Hepatocyte (in vitro differentiated cells): ENCODE data around the gene RNF222. TPM values are rescaled to one million over a fixed set of nuclear protein-coding genes. Genes with fewer than 3 reads are reported as not detected.

Experiments
- DNase-seq: peaks from one replicate; pipeline ENCODE4 v3.0.0-alpha.2; 2016; ENCODE audit warnings: low spot score
- H2AFZ ChIP-seq: fragments of 200-600 bp; sonication (generic); 2 replicates; pipeline ENCODE4 v1.6.0; 2016; ENCODE audit warnings: antibody characterized with exemption, mild to moderate bottlenecking
- H3K27ac ChIP-seq: fragments of 200-600 bp; sonication (generic); 2 replicates; pipeline ENCODE4 v1.5.1; 2016; ENCODE audit warnings: mild to moderate bottlenecking
- H3K27me3 ChIP-seq: fragments of 200-600 bp; sonication (generic); 2 replicates; pipeline ENCODE4 v1.6.1; 2016
- H3K36me3 ChIP-seq: fragments of 200-600 bp; sonication (generic); replicated peaks from 2 replicates; pipeline ENCODE4 v1.5.1; 2016; ENCODE audit warnings: low read depth; ENCODE audit not compliant: insufficient read depth
- H3K4me1 ChIP-seq: fragments of 200-600 bp; sonication (generic); 2 replicates; pipeline ENCODE4 v1.5.1; 2016; ENCODE audit warnings: mild to moderate bottlenecking, moderate library complexity; ENCODE audit not compliant: insufficient read depth
- H3K4me2 ChIP-seq: fragments of 200-600 bp; sonication (generic); 2 replicates; pipeline ENCODE4 v1.6.0; 2016
- H3K4me3 ChIP-seq: fragments of 200-600 bp; sonication (generic); 2 replicates; pipeline ENCODE4 v1.5.1; 2016; ENCODE audit warnings: mild to moderate bottlenecking
- H3K79me2 ChIP-seq: fragments of 200-600 bp; sonication (generic); 2 replicates; pipeline ENCODE4 v1.6.0; 2017; ENCODE audit warnings: mild to moderate bottlenecking
- H3K9me2 ChIP-seq: fragments of 200-600 bp; sonication (generic); replicated peaks from 2 replicates; pipeline ENCODE4 v1.6.0; 2017; ENCODE audit warnings: mild to moderate bottlenecking; ENCODE audit not compliant: insufficient read depth
- H3K9me3 ChIP-seq: fragments of 200-600 bp; sonication (generic); 2 replicates; pipeline ENCODE4 v1.5.1; 2016; ENCODE audit warnings: low read depth, mild to moderate bottlenecking
- H4K20me1 ChIP-seq: fragments of 200-600 bp; sonication (generic); 2 replicates; pipeline ENCODE4 v1.6.0; 2016; ENCODE audit warnings: mild to moderate bottlenecking; ENCODE audit not compliant: insufficient read depth, poor library complexity, severe bottlenecking
- EZH2 ChIP-seq: fragments of 200-600 bp; sonication (generic); IDR thresholded peaks from 2 replicates; pipeline ENCODE4 v1.6.1; 2016; ENCODE audit warnings: antibody characterized with exemption, mild to moderate bottlenecking, borderline replicate concordance
- EZH2phosphoT487 ChIP-seq: fragments of 200-600 bp; sonication (generic); IDR thresholded peaks from one replicate; pipeline ENCODE4 v1.6.1; 2018; ENCODE audit warnings: antibody characterized with exemption, mild to moderate bottlenecking, low read depth, moderate library complexity; ENCODE audit not compliant: unreplicated experiment, severe bottlenecking
- WGBS: methylation state at CpG from one replicate; pipeline ENCODE4 v1.1.6; 2016; ENCODE audit warnings: low lambda C conversion rate; ENCODE audit errors: missing lambda C conversion rate; 5-methylcytosine and 5-hydroxymethylcytosine counted together
- polyA plus RNA-seq: library from polyadenylated mRNA; unstranded; fragments of >200 nt; fragmentation: Nextera tagmentation; extraction: Ambion mirVana; gene quantifications from 2 replicates; pipeline ENCODE4 v1.2.1, GENCODE V29; 2016
- total RNA-seq: library from RNA; depleted of rRNA; stranded (reverse); fragments of >200 nt; gene quantifications from 2 replicates; pipeline ENCODE4 v1.2.3, GENCODE V29; 2014
- TF ChIP-seq, protein P1 (sequence below): fragments of 200-600 bp; sonication (generic); IDR thresholded peaks from 2 replicates; pipeline ENCODE4 v1.5.1; 2016; ENCODE audit warnings: antibody characterized with exemption, mild to moderate bottlenecking; ENCODE audit not compliant: poor library complexity

RNF222 gene
- total and polyA plus RNA-seq, 2 experiments from 2014 or later = not detected

GRCh38 chr17:8383143-8383822, 14.3 kb downstream of the RNF222 start, which contains the start of gene RPL26:
Gene RPL26, minus strand, starts transcription at chr17:8383193. Its CDS starts 883 bp downstream, at chr17:8382310.
- peak within 1 kb of the TSS; percentile 92 for H3K27ac ChIP-seq
- peaks cover 29% of the 10 kb centered on the region for H4K20me1 ChIP-seq
- H2AFZ ChIP-seq = peak within 1 kb of the TSS; percentile 99
- H3K79me2 ChIP-seq = peaks cover 44% of the 10 kb centered on the region
- H3K4me1 ChIP-seq = peaks cover 27% of the 10 kb centered on the region
- DNase-seq = peak; percentile 99
- no peaks in the 10 kb centered on the region for H3K27me3 ChIP-seq
- peak within 1 kb of the TSS; percentile 77 for H3K4me2 ChIP-seq
- TF ChIP-seq, protein P1, sequence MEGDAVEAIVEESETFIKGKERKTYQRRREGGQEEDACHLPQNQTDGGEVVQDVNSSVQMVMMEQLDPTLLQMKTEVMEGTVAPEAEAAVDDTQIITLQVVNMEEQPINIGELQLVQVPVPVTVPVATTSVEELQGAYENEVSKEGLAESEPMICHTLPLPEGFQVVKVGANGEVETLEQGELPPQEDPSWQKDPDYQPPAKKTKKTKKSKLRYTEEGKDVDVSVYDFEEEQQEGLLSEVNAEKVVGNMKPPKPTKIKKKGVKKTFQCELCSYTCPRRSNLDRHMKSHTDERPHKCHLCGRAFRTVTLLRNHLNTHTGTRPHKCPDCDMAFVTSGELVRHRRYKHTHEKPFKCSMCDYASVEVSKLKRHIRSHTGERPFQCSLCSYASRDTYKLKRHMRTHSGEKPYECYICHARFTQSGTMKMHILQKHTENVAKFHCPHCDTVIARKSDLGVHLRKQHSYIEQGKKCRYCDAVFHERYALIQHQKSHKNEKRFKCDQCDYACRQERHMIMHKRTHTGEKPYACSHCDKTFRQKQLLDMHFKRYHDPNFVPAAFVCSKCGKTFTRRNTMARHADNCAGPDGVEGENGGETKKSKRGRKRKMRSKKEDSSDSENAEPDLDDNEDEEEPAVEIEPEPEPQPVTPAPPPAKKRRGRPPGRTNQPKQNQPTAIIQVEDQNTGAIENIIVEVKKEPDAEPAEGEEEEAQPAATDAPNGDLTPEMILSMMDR = peak; percentile 98
- TF ChIP-seq EZH2phosphoT487 = no peak
- no peak for TF ChIP-seq EZH2
- peak within 1 kb of the TSS; percentile 51 for H3K4me3 ChIP-seq
- H3K9me3 ChIP-seq = no peaks in the 10 kb centered on the region
- WGBS = 1% methylated on average over 29 of the region's 55 CpGs
- H3K36me3 ChIP-seq = peaks cover 10% of the 10 kb centered on the region
- H3K9me2 ChIP-seq = no peaks in the 10 kb centered on the region

DNA sequence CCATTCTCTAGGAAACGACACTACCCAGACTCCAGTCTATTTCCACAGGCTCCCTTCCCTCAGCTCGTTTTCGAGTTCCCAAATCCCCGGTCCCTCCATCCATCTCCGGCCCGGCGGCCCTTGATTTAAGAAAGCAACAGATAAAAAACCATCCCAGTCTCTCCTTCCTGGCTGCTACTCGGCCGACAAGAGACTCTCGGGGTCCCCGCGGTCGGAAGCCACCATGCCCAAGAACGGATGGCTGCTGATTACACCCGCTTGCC, 14.8 kb downstream of the RNF222 start:
- Histone ChIP-seq H3K79me2 (peaks cover 44% of the 10 kb centered on the region), H3K4me2 (peak overlapping the region; percentile 77), H3K9me3 (no peaks in the 10 kb centered on the region), H3K9me2 (no peaks in the 10 kb centered on the region), H3K4me3 (peak overlapping the region; percentile 40), H3K27ac (peak overlapping the region; percentile 82), H2AFZ (no peak overlapping the region), H3K36me3 (peaks cover 10% of the 10 kb centered on the region), H3K27me3 (no peaks in the 10 kb centered on the region), H3K4me1 (peaks cover 27% of the 10 kb centered on the region), H4K20me1 (peaks cover 29% of the 10 kb centered on the region)
- under 1% methylated on average over 15 of the region's 15 CpGs for WGBS
- no peak for DNase-seq
- TF ChIP-seq EZH2phosphoT487 (no peak), EZH2 (no peak)
- TF ChIP-seq, protein P1 = no peak

GRCh38 chr17:8382052-8382879, 15.4 kb downstream of the RNF222 start:
- Histone ChIP-seq H4K20me1 (peaks cover 29% of the 10 kb centered on the region), H3K79me2 (peaks cover 44% of the 10 kb centered on the region), H3K9me3 (no peaks in the 10 kb centered on the region), H2AFZ (no peak overlapping the region), H3K4me1 (peaks cover 27% of the 10 kb centered on the region), H3K27me3 (no peaks in the 10 kb centered on the region), H3K4me3 (peak overlapping the region; percentile 40), H3K4me2 (peak overlapping the region; percentile 77), H3K27ac (peak overlapping the region; percentile 82), H3K9me2 (no peaks in the 10 kb centered on the region), H3K36me3 (peaks cover 11% of the 10 kb centered on the region)
- no peak for TF ChIP-seq EZH2phosphoT487
- TF ChIP-seq, protein P1 = no peak
- TF ChIP-seq EZH2 = no peak
- no peak for DNase-seq
- 16% methylated on average over 27 of the region's 27 CpGs for WGBS
